ENCODE data around the gene ABTB2. TPM values are rescaled to one million over a fixed set of nuclear protein-coding genes. Genes with fewer than 3 reads are reported as not detected.

The ABTB2 gene
- total and polyA plus RNA-seq, 2 experiments from 2014 or later = 2.6 to 12.1 TPM

- DNase-seq (ENCODE audit: low spot score) (peak; percentile 56), ATAC-seq (peak; percentile 92)
- H3K27ac Mint-ChIP-seq = no peak overlapping the region
- Histone ChIP-seq H3K36me3 (ENCODE audit: insufficient read depth) (no peaks in the 10 kb centered on the region), H4K20me1 (replicated peaks; ENCODE audit: insufficient read depth) (no peaks in the 10 kb centered on the region), H3K4me3 (no peak overlapping the region), H3K79me2 (replicated peaks; ENCODE audit: insufficient read depth) (no peaks in the 10 kb centered on the region; the same call in none of the 2 replicates), H3K9me2 (ENCODE audit: insufficient read depth) (no peaks in the 10 kb centered on the region), H2AFZ (no peak overlapping the region), H3F3A (replicated peaks; ENCODE audit: low read depth) (no peaks in the 10 kb centered on the region), H3K4me2 (peak overlapping the region; percentile 50; the same call in 1 of the 2 replicates), H3K27me3 (ENCODE audit: insufficient read depth) (no peaks in the 10 kb centered on the region), H3K4me1 (ENCODE audit: insufficient read depth) (peaks cover 29% of the 10 kb centered on the region), H3K27ac (ENCODE audit: low read depth) (no peak overlapping the region)
- no peak overlapping the region for H3K4me3 Mint-ChIP-seq
- TF ChIP-seq STAT1 (IDR thresholded peaks at IDR 0.05; ENCODE audit: unreplicated experiment) (no peak), JUNB (IDR thresholded peaks at IDR 0.05; ENCODE audit: unreplicated experiment) (no peak), ZNF462 (CRISPR knock-in tag; IDR thresholded peaks at IDR 0.05) (no peak), POLR2AphosphoS5 (IDR thresholded peaks at IDR 0.05; ENCODE audit: low read depth) (no peak), NANOG (IDR thresholded peaks at IDR 0.05; ENCODE audit: borderline replicate concordance) (no peak), EZH2phosphoT487 (IDR thresholded peaks at IDR 0.05; ENCODE audit: unreplicated experiment) (no peak), EZH2 (IDR thresholded peaks at IDR 0.05; ENCODE audit: low read depth, unreplicated experiment) (no peak), CTCF (conservative IDR thresholded peaks at IDR 0.05; ENCODE audit: low read depth in 2 of 2) (no peak)
- H3K9me3 Mint-ChIP-seq = no peaks in the 10 kb centered on the region
- peaks cover 5% of the 10 kb centered on the region for H3K27me3 Mint-ChIP-seq (ENCODE audit: insufficient read depth, low read depth, poor library complexity)
- peaks cover 39% of the 10 kb centered on the region for H3K4me1 Mint-ChIP-seq
- H3K36me3 Mint-ChIP-seq (ENCODE audit: low read depth) = no peaks in the 10 kb centered on the region
These were observed 58.4 kb downstream of the ABTB2 start for GRCh38 chr11:34299284-34299972.

All from GM23338 (cell line).